ENCODE measurements around the gene CSAG1. TPM values are rescaled to one million over a fixed set of nuclear protein-coding genes. Genes with fewer than 3 reads are reported as not detected.
"Not testable (repeated sequence)": the region's sequence is repeated elsewhere in the genome, so short reads cannot be mapped to it uniquely, and the experiment has no call there.

CSAG1 gene
- total and polyA plus RNA-seq, 2 donors (not counting 3 experiments of a cell fraction or from before 2014, with no cell fraction given), result not detected

DNA sequence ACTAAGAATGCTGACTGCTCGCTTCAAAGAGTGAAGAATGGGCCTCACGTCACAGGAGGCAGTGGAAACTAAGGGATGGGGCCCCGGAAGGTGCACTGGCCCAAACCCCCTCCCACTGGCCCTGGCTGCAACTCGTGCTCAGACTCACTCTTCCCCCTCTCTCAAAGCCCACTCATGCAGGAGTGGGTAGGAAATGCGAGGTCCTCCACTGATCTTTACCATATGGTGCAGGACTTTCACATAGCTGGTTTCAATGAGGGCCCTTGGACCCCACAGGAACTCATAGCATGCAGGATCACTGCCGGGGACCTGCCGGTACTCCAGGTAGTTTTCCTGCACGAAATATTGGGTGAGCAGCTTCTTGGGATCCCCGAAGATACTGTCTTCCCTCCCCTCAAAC is 33.0 kb upstream of the CSAG1 start:
- H3K27ac ChIP-seq (ENCODE audit: insufficient read depth, low read depth, low read length); POLR2A ChIA-PET; H3K36me3 ChIP-seq (ENCODE audit: control insufficient read depth in 2 of 2, extremely low read depth in 1 of 2, insufficient read depth in 2 of 2, low read length in 2 of 2); BruUV-seq (replicated peaks); H3K4me2 ChIP-seq (ENCODE audit: insufficient read depth, low read length); H3K9me3 ChIP-seq (replicated peaks; ENCODE audit: control insufficient read depth, insufficient read depth, low read length); H3K4me3 ChIP-seq (replicated peaks in 1 of 3; ENCODE audit: insufficient read depth in 1 of 3, low read depth in 1 of 3, low read length in 3 of 3); H4K20me1 ChIP-seq (replicated peaks; ENCODE audit: control insufficient read depth, extremely low read depth, insufficient read depth, low read length); CTCF ChIA-PET; DNase-seq (ENCODE audit: low read depth, low spot score); intact Hi-C loops (cut with micrococcal nuclease); H3K9me1 ChIP-seq (replicated peaks; ENCODE audit: control insufficient read depth, extremely low read depth, insufficient read depth, low read length); H3K9ac ChIP-seq (replicated peaks; ENCODE audit: extremely low read depth, insufficient read depth, low read length); H3K27me3 ChIP-seq (ENCODE audit: control insufficient read depth in 2 of 2, insufficient read depth in 2 of 2, low read length in 2 of 2); H3K79me2 ChIP-seq (ENCODE audit: control insufficient read depth, insufficient read depth, low read length); H3K4me1 ChIP-seq (ENCODE audit: control insufficient read depth, extremely low read depth, insufficient read depth, low read length); H2AFZ ChIP-seq (ENCODE audit: low read depth, low read length); dilution Hi-C loops (cut with MboI; ENCODE audit: extremely low pct_ligation_motif_present, low sequenced_read_pairs): not testable (repeated sequence)
- peak; percentile 24 for FAIRE-seq

- CTCF ChIA-PET; H3K4me1 ChIP-seq (ENCODE audit: control insufficient read depth, extremely low read depth, insufficient read depth, low read length); H3K9me3 ChIP-seq (replicated peaks; ENCODE audit: control insufficient read depth, insufficient read depth, low read length); H3K27ac ChIP-seq (ENCODE audit: insufficient read depth, low read depth, low read length); BruUV-seq (replicated peaks); DNase-seq (ENCODE audit: low read depth, low spot score); H3K36me3 ChIP-seq (ENCODE audit: control insufficient read depth in 2 of 2, extremely low read depth in 1 of 2, insufficient read depth in 2 of 2, low read length in 2 of 2); POLR2A ChIA-PET; H3K79me2 ChIP-seq (ENCODE audit: control insufficient read depth, insufficient read depth, low read length); H3K4me2 ChIP-seq (ENCODE audit: insufficient read depth, low read length); intact Hi-C loops (cut with micrococcal nuclease); H2AFZ ChIP-seq (ENCODE audit: low read depth, low read length); H4K20me1 ChIP-seq (replicated peaks; ENCODE audit: control insufficient read depth, extremely low read depth, insufficient read depth, low read length); H3K4me3 ChIP-seq (replicated peaks in 1 of 3; ENCODE audit: insufficient read depth in 1 of 3, low read depth in 1 of 3, low read length in 3 of 3); FAIRE-seq; dilution Hi-C loops (cut with MboI; ENCODE audit: extremely low pct_ligation_motif_present, low sequenced_read_pairs); H3K9ac ChIP-seq (replicated peaks; ENCODE audit: extremely low read depth, insufficient read depth, low read length); H3K27me3 ChIP-seq (ENCODE audit: control insufficient read depth in 2 of 2, insufficient read depth in 2 of 2, low read length in 2 of 2); H3K9me1 ChIP-seq (replicated peaks; ENCODE audit: control insufficient read depth, extremely low read depth, insufficient read depth, low read length): not testable (repeated sequence)
Measured at GRCh38 chrX:152761582-152761981, 28.1 kb upstream of the CSAG1 start.

DNA sequence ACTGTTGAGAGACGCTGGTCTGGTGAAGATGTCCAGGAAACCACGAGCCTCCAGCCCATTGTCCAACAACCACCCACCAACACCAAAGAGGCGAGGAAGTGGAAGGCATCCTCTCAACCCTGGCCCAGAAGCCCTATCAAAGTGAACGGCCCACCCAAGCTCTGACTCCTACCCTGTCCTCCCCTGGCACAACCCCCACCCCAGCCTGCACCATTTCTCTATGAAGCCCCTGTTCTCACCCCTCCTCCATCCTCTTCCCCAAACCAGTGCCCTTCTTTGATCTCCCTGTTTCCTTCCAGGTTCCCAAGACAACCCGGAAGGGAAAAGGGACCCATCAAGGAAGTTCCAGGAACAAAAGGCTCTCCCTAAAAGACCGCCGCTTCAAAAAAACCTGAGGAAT is 26.0 kb upstream of the CSAG1 start:
- H3K4me2 ChIP-seq (ENCODE audit: insufficient read depth, low read length); BruUV-seq (replicated peaks); H3K9me1 ChIP-seq (replicated peaks; ENCODE audit: control insufficient read depth, extremely low read depth, insufficient read depth, low read length); dilution Hi-C loops (cut with MboI; ENCODE audit: extremely low pct_ligation_motif_present, low sequenced_read_pairs); intact Hi-C loops (cut with micrococcal nuclease); H3K27ac ChIP-seq (ENCODE audit: insufficient read depth, low read depth, low read length); H3K36me3 ChIP-seq (ENCODE audit: control insufficient read depth in 2 of 2, extremely low read depth in 1 of 2, insufficient read depth in 2 of 2, low read length in 2 of 2); DNase-seq (ENCODE audit: low read depth, low spot score); CTCF ChIA-PET; H2AFZ ChIP-seq (ENCODE audit: low read depth, low read length); H3K27me3 ChIP-seq (ENCODE audit: control insufficient read depth in 2 of 2, insufficient read depth in 2 of 2, low read length in 2 of 2); POLR2A ChIA-PET; H3K9ac ChIP-seq (replicated peaks; ENCODE audit: extremely low read depth, insufficient read depth, low read length); H3K4me1 ChIP-seq (ENCODE audit: control insufficient read depth, extremely low read depth, insufficient read depth, low read length); H3K9me3 ChIP-seq (replicated peaks; ENCODE audit: control insufficient read depth, insufficient read depth, low read length); H4K20me1 ChIP-seq (replicated peaks; ENCODE audit: control insufficient read depth, extremely low read depth, insufficient read depth, low read length); FAIRE-seq; H3K79me2 ChIP-seq (ENCODE audit: control insufficient read depth, insufficient read depth, low read length); H3K4me3 ChIP-seq (replicated peaks in 1 of 3; ENCODE audit: insufficient read depth in 1 of 3, low read depth in 1 of 3, low read length in 3 of 3): not testable (repeated sequence)

GRCh38 chrX:152758918-152759317 is 25.4 kb upstream of the CSAG1 start, which contains the start of gene CSAG3:
Gene CSAG3, plus strand, starts transcription at chrX:152759218.
- dilution Hi-C loops (cut with MboI; ENCODE audit: extremely low pct_ligation_motif_present, low sequenced_read_pairs); H3K79me2 ChIP-seq (ENCODE audit: control insufficient read depth, insufficient read depth, low read length); H3K27ac ChIP-seq (ENCODE audit: insufficient read depth, low read depth, low read length); H3K4me2 ChIP-seq (ENCODE audit: insufficient read depth, low read length); CTCF ChIA-PET; H3K36me3 ChIP-seq (ENCODE audit: control insufficient read depth in 2 of 2, extremely low read depth in 1 of 2, insufficient read depth in 2 of 2, low read length in 2 of 2); H3K27me3 ChIP-seq (ENCODE audit: control insufficient read depth in 2 of 2, insufficient read depth in 2 of 2, low read length in 2 of 2); H3K4me1 ChIP-seq (ENCODE audit: control insufficient read depth, extremely low read depth, insufficient read depth, low read length); H3K9me3 ChIP-seq (replicated peaks; ENCODE audit: control insufficient read depth, insufficient read depth, low read length); POLR2A ChIA-PET; H2AFZ ChIP-seq (ENCODE audit: low read depth, low read length); H3K9ac ChIP-seq (replicated peaks; ENCODE audit: extremely low read depth, insufficient read depth, low read length); H3K4me3 ChIP-seq (replicated peaks in 1 of 3; ENCODE audit: insufficient read depth in 1 of 3, low read depth in 1 of 3, low read length in 3 of 3); BruUV-seq (replicated peaks); DNase-seq (ENCODE audit: low read depth, low spot score); H3K9me1 ChIP-seq (replicated peaks; ENCODE audit: control insufficient read depth, extremely low read depth, insufficient read depth, low read length); FAIRE-seq; intact Hi-C loops (cut with micrococcal nuclease); H4K20me1 ChIP-seq (replicated peaks; ENCODE audit: control insufficient read depth, extremely low read depth, insufficient read depth, low read length): not testable (repeated sequence)
